Activated CD8-positive, alpha-beta T cell treated with anti-CD3 and anti-CD28 coated beads for 36 hours (primary cell): ENCODE results near the gene NPAT. TPM values are rescaled to one million over a fixed set of nuclear protein-coding genes. Genes with fewer than 3 reads are reported as not detected.
"Not testable (repeated sequence)": the region's sequence is repeated elsewhere in the genome, so short reads cannot be mapped to it uniquely, and the experiment has no call there.

Experiments
- ATAC-seq: fragments of 200-7000 bp; cut with Tn5 transposase; one replicate; pipeline ENCODE4 v1.10.0; 2021; ENCODE audit warnings: mild to moderate bottlenecking, moderate library complexity
- CTCF ChIA-PET: fragments of 350-600 bp; sonication (Branson Sonifier 250); formaldehyde crosslinking; loops from one replicate; lab custom pipeline; 2021; ENCODE audit warnings: antibody characterized with exemption; lab: Charles Lee
- POLR2A ChIA-PET: fragments of 350-600 bp; sonication (Branson Sonifier 250); formaldehyde crosslinking; loops from one replicate; lab custom pipeline; 2021; ENCODE audit warnings: antibody characterized with exemption; lab: Charles Lee
- DNase-seq: peaks from one replicate; pipeline ENCODE4 v3.0.0-alpha.2; 2020
- H3K27ac Mint-ChIP-seq: one replicate; pipeline ENCODE4 v1.8.0; 2021; ENCODE audit warnings: mild to moderate bottlenecking, mixed read lengths
- H3K27me3 Mint-ChIP-seq: one replicate; pipeline ENCODE4 v1.8.0; 2021; ENCODE audit warnings: mixed read lengths
- H3K36me3 Mint-ChIP-seq: one replicate; pipeline ENCODE4 v1.8.0; 2021; ENCODE audit warnings: low read depth, mixed read lengths
- H3K4me1 Mint-ChIP-seq: one replicate; pipeline ENCODE4 v1.8.0; 2021; ENCODE audit warnings: low read depth, mixed read lengths
- H3K4me3 Mint-ChIP-seq: one replicate; pipeline ENCODE4 v1.8.0; 2021; ENCODE audit warnings: mild to moderate bottlenecking, moderate library complexity, mixed read lengths
- H3K9me3 Mint-ChIP-seq: one replicate; pipeline ENCODE4 v1.8.0; 2021; ENCODE audit warnings: mixed read lengths
- CTCF ChIP-seq: fragments of 200-600 bp; IDR thresholded peaks from one replicate; pipeline ENCODE4 v1.8.0; 2022; ENCODE audit warnings: antibody characterized with exemption, mild to moderate bottlenecking
- intact Hi-C: fragments of 100-400 bp; cut with micrococcal nuclease; formaldehyde crosslinking; loops from one replicate; pipeline ENCODE4 v1.10.0; 2022
- total RNA-seq, 2 experiments: library from RNA; stranded (reverse); gene quantifications; one replicate each; pipeline ENCODE4 v1.2.3, GENCODE V29; 2021

Gene NPAT
- total RNA-seq, 2 experiments from 2014 or later, result 32.1 to 37.1 TPM

- peaks cover 71% of the 10 kb centered on the region for H3K36me3 Mint-ChIP-seq
- DNase-seq (no peak), ATAC-seq (no peak)
- H3K4me3 Mint-ChIP-seq, result no peak overlapping the region
- H3K27ac Mint-ChIP-seq, result no peak overlapping the region
- intact Hi-C loops, result no loop called here
- peaks cover 15% of the 10 kb centered on the region for H3K4me1 Mint-ChIP-seq
- H3K9me3 Mint-ChIP-seq, result no peaks in the 10 kb centered on the region
- CTCF ChIA-PET, result interaction anchor here (1.2 kb wide), 1 partner anchor 11 kb away, joined by 3 read pairs; no protein-coding TSS in a partner anchor
- no peak for TF ChIP-seq CTCF
- no peaks in the 10 kb centered on the region for H3K27me3 Mint-ChIP-seq
- POLR2A ChIA-PET, result no interaction called here
Measured at GRCh38 chr11:108147150-108147549, 75.3 kb downstream of the NPAT start.

- intact Hi-C loops, result no loop called here
- H3K27me3 Mint-ChIP-seq, result no peaks in the 10 kb centered on the region
- H3K27ac Mint-ChIP-seq, result peak overlapping the region; percentile 84
- peaks cover 15% of the 10 kb centered on the region for H3K4me1 Mint-ChIP-seq
- no peak overlapping the region for H3K4me3 Mint-ChIP-seq
- POLR2A ChIA-PET, result interaction anchor here (1.4 kb wide), 1 partner anchor 23 kb away, joined by 3 read pairs; no protein-coding TSS in a partner anchor
- ATAC-seq (no peak), DNase-seq (no peak)
- TF ChIP-seq CTCF, result no peak
- H3K9me3 Mint-ChIP-seq, result peaks cover 2% of the 10 kb centered on the region
- H3K36me3 Mint-ChIP-seq, result peaks cover 67% of the 10 kb centered on the region
- CTCF ChIA-PET, result interaction anchor here (1.2 kb wide), 2 partner anchors 26 to 522 kb away, joined by 3 read pairs; no protein-coding TSS in a partner anchor
Measured at GRCh38 chr11:108144615-108145014, 77.8 kb downstream of the NPAT start.

- Mint-ChIP-seq H3K27ac (no peak overlapping the region), H3K9me3 (peaks cover 2% of the 10 kb centered on the region), H3K27me3 (no peaks in the 10 kb centered on the region), H3K4me1 (peaks cover 19% of the 10 kb centered on the region), H3K4me3 (no peak overlapping the region), H3K36me3 (peaks cover 60% of the 10 kb centered on the region)
- ATAC-seq (no peak), DNase-seq (no peak)
- no peak for TF ChIP-seq CTCF
- intact Hi-C loops, result no loop called here
- ChIA-PET POLR2A (interaction anchor here (1.1 kb wide), 1 partner anchor 13 kb away, joined by 3 read pairs; no protein-coding TSS in a partner anchor), CTCF (interaction anchor here (1.2 kb wide), 1 partner anchor 14 kb away, joined by 3 read pairs; no protein-coding TSS in a partner anchor)
Measured at GRCh38 chr11:108142304-108142703, 80.1 kb downstream of the NPAT start.

GRCh38 chr11:108137212-108137611 lies 85.2 kb downstream of the NPAT start:
- ChIA-PET POLR2A (no interaction called here), CTCF (no interaction called here)
- H3K36me3 Mint-ChIP-seq, result peaks cover 46% of the 10 kb centered on the region
- H3K9me3 Mint-ChIP-seq, result peaks cover 2% of the 10 kb centered on the region
- no peak for DNase-seq
- no peak overlapping the region for H3K4me3 Mint-ChIP-seq
- intact Hi-C loops, result no loop called here
- H3K27ac Mint-ChIP-seq, result peak overlapping the region; percentile 79
- TF ChIP-seq CTCF, result no peak
- ATAC-seq, result peak; percentile 58
- peaks cover 26% of the 10 kb centered on the region for H3K4me1 Mint-ChIP-seq
- no peaks in the 10 kb centered on the region for H3K27me3 Mint-ChIP-seq

- POLR2A ChIA-PET, result interaction anchor here (0.6 kb wide), 1 partner anchor 71 kb away, joined by 5 read pairs; no protein-coding TSS in a partner anchor
- CTCF ChIA-PET, result no interaction called here
Measured at GRCh38 chr11:108135845-108136544, 86.4 kb downstream of the NPAT start.

GRCh38 chr11:108132993-108133538 lies 89.4 kb downstream of the NPAT start:
- H3K36me3 Mint-ChIP-seq, result peaks cover 29% of the 10 kb centered on the region
- POLR2A ChIA-PET, result interaction anchor here (1.3 to 2.0 kb wide), 3 partner anchors 10 to 99 kb away, joined by 3 to 7 read pairs (median 3); partner anchors contain the start of gene ACAT1

More at GRCh38 chr11:108135845-108136544, 86.4 kb downstream of the NPAT start:
- H3K27me3 Mint-ChIP-seq, result no peaks in the 10 kb centered on the region
- ATAC-seq, result peak; percentile 72
- DNase-seq, result peak; percentile 65
- peaks cover 44% of the 10 kb centered on the region for H3K36me3 Mint-ChIP-seq
- intact Hi-C loops, result no loop called here
- H3K4me1 Mint-ChIP-seq, result peaks cover 26% of the 10 kb centered on the region
- H3K4me3 Mint-ChIP-seq, result no peak overlapping the region
- peak; percentile 51 for TF ChIP-seq CTCF
- H3K27ac Mint-ChIP-seq, result peak overlapping the region; percentile 85
- peaks cover 2% of the 10 kb centered on the region for H3K9me3 Mint-ChIP-seq

More at GRCh38 chr11:108132993-108133538, 89.4 kb downstream of the NPAT start:
- CTCF ChIA-PET, result interaction anchor here (1.3 kb wide), 1 partner anchor 516 kb away, joined by 3 read pairs; no protein-coding TSS in a partner anchor
- H3K27me3 Mint-ChIP-seq, H3K9me3 Mint-ChIP-seq, DNase-seq, H3K4me3 Mint-ChIP-seq, ATAC-seq, intact Hi-C loops: not testable (repeated sequence)
- peak overlapping the region; percentile 4 for H3K27ac Mint-ChIP-seq
- peaks cover 24% of the 10 kb centered on the region for H3K4me1 Mint-ChIP-seq
